HepG2 (cell line): ENCODE measurements around the gene TLE7. TPM values are rescaled to one million over a fixed set of nuclear protein-coding genes. Genes with fewer than 3 reads are reported as not detected.

Experiments used
- ATAC-seq: fragments of 200-7000 bp; cut with Tn5 transposase; 3 replicates; pipeline ENCODE4 v1.9.1; 2020; ENCODE audit warnings: mild to moderate bottlenecking, moderate library complexity
- BruUV-seq: library from RNA; stranded (reverse); fragments of 400-500 nt; replicated peaks from 2 replicates; lab custom pipeline; 2021; lab: Mats Ljungman, UMichigan
- CTCF ChIA-PET: fragments of 300-600 bp; formaldehyde crosslinking; extraction: SDS; loops from one replicate; lab custom pipeline; 2021; ENCODE audit warnings: low total read pairs, inconsistent platforms, low intra/inter-chr PET ratio; lab: Yijun Ruan, JAX
- POLR2A ChIA-PET: fragments of 350-600 bp; sonication (Branson Sonifier 250); formaldehyde crosslinking; loops from one replicate; lab custom pipeline; 2020; ENCODE audit warnings: antibody characterized with exemption, inconsistent platforms; lab: Yijun Ruan, JAX
- DNase-seq: peaks from one replicate; pipeline ENCODE4 v3.0.0-alpha.2; 2015; ENCODE audit warnings: low spot score
- FAIRE-seq: peaks from 3 replicates; lab custom pipeline; 2011; peaks lifted over from hg19 to GRCh38; lab: Jason Lieb, UNC
- H2AFZ ChIP-seq: one replicate; pipeline ENCODE4 v1.6.1; 2011; ENCODE audit warnings: low read length, inconsistent platforms
- H3K27ac ChIP-seq: fragments of 300-600 bp; 3 replicates; pipeline ENCODE4 v1.8.0; 2011; ENCODE audit warnings: mixed run types, mild to moderate bottlenecking, mixed read lengths, low read length, inconsistent platforms; ENCODE audit not compliant: insufficient read depth; ENCODE audit errors: extremely low read length
- H3K27me3 ChIP-seq, 2 experiments: fragments of 200-600 bp in 1 of 2; 2 replicates in 1 of 2; 3 replicates in 1 of 2; pipeline versions ENCODE4 v1.6.0 to v1.8.0; 2011; ENCODE audit warnings: low read length in 2 of 2, mild to moderate bottlenecking in 2 of 2, moderate library complexity in 2 of 2, inconsistent platforms in 1 of 2; ENCODE audit not compliant: insufficient read depth in 2 of 2, control insufficient read depth in 1 of 2
- H3K36me3 ChIP-seq, 2 experiments: fragments of 200-600 bp in 1 of 2; replicated peaks in 1 of 2; 2 replicates in 1 of 2; 3 replicates in 1 of 2; pipeline versions ENCODE4 v1.5.1 to v1.8.0; 2011; ENCODE audit warnings: low read length in 2 of 2, inconsistent platforms in 1 of 2; ENCODE audit not compliant: insufficient read depth in 2 of 2, control insufficient read depth in 1 of 2
- H3K4me1 ChIP-seq: 2 replicates; pipeline ENCODE4 v1.5.1; 2012; ENCODE audit warnings: low read length, inconsistent platforms; ENCODE audit not compliant: insufficient read depth
- H3K4me2 ChIP-seq: 2 replicates; pipeline ENCODE4 v1.6.0; 2011; ENCODE audit warnings: low read depth, low read length, inconsistent platforms
- H3K4me3 ChIP-seq, 3 experiments: fragments of 200-600 bp in 1 of 3; sonication (generic), shearing (Covaris generic) in 1 of 3; replicated peaks in 1 of 3; 2 replicates each; pipeline ENCODE4 v1.5.1; 2011 to 2016; ENCODE audit warnings: low read length in 3 of 3, inconsistent platforms in 2 of 3, low read depth in 2 of 3, mild to moderate bottlenecking in 2 of 3, control low read depth in 1 of 3, mixed read lengths in 1 of 3; ENCODE audit not compliant: insufficient read depth in 1 of 3
- H3K79me2 ChIP-seq: one replicate; pipeline ENCODE4 v1.6.1; 2011; ENCODE audit warnings: low read length, inconsistent platforms; ENCODE audit not compliant: insufficient read depth
- H3K9ac ChIP-seq: 2 replicates; pipeline ENCODE4 v1.6.0; 2011; ENCODE audit warnings: mild to moderate bottlenecking, low read depth, low read length, inconsistent platforms; ENCODE audit not compliant: insufficient read depth
- H3K9me3 ChIP-seq: 2 replicates; pipeline ENCODE4 v1.5.1; 2012; ENCODE audit warnings: mild to moderate bottlenecking, low read length
- H4K20me1 ChIP-seq: 2 replicates; pipeline ENCODE4 v1.6.0; 2011; ENCODE audit warnings: inconsistent platforms, mild to moderate bottlenecking, low read length, moderate library complexity; ENCODE audit not compliant: insufficient read depth
- NONO ChIP-seq, 2 experiments: fragments of 450-650 bp in 1 of 2; sonication (generic) in 1 of 2; formaldehyde crosslinking in 1 of 2; IDR thresholded peaks in 1 of 2; conservative IDR thresholded peaks in 1 of 2; 2 replicates each; pipeline versions ENCODE4 v1.6.1 to v1.8.0; 2017 to 2022; ENCODE audit warnings: mild to moderate bottlenecking in 1 of 2, missing genetic modification reagents in 1 of 2, moderate library complexity in 1 of 2
- RFX1 ChIP-seq: fragments of 450-650 bp; IDR thresholded peaks from 2 replicates; pipeline ENCODE4 v1.6.1; 2017
- WGBS: methylation state at CpG from one replicate; pipeline ENCODE4 v1.1.6; 2017; ENCODE audit warnings: low lambda C conversion rate; 5-methylcytosine and 5-hydroxymethylcytosine counted together
- in situ Hi-C: cut with HindIII; loops from 2 replicates; pipeline ENCODE4 v1.10.0; 2017; ENCODE audit warnings: low pct_unique_long_range_greater_than_20kb; ENCODE audit not compliant: extremely low pct_ligation_motif_present
- intact Hi-C: fragments of 100-400 bp; cut with micrococcal nuclease; formaldehyde crosslinking; loops from one replicate; pipeline ENCODE4 v1.10.0; 2022; ENCODE audit not compliant: unreplicated experiment
- polyA plus RNA-seq, 8 experiments: library from polyadenylated mRNA; depleted of rRNA in 3 of 8; stranded (reverse) in 7 of 8; unstranded in 1 of 8; fragments of >200 nt; fragmentation: Illumina TruSeq in 4 of 8; extraction: Trizol in 4 of 8; gene quantifications; 2 replicates each; pipeline versions ENCODE4 v1.2.1 to v1.2.3, GENCODE V29; 2011 to 2016; ENCODE audit warnings: low read depth in 4 of 8, missing spikeins in 1 of 8, mixed read lengths in 1 of 8; ENCODE audit not compliant: insufficient read depth in 1 of 8
- total RNA-seq, 5 experiments: library from RNA; depleted of rRNA; stranded (reverse); fragments of >200 nt; fragmentation: Illumina TruSeq; extraction: Trizol; gene quantifications; 2 replicates each; pipeline ENCODE4 v1.2.3, GENCODE V29; 2016; ENCODE audit warnings: low read depth in 1 of 5
- TF ChIP-seq, protein P1 (sequence below): sonication (generic); formaldehyde crosslinking; IDR thresholded peaks from 2 replicates; pipeline ENCODE4 v1.4.0; 2020; ENCODE audit warnings: mild to moderate bottlenecking, missing genetic modification reagents, borderline replicate concordance
- TF ChIP-seq, protein P2 (sequence below): sonication (generic); formaldehyde crosslinking; IDR thresholded peaks from 2 replicates; pipeline ENCODE4 v1.4.0; 2020; ENCODE audit warnings: missing genetic modification reagents

TLE7 gene
- total and polyA plus RNA-seq, 2 of the 13 experiments (the other 11 are each of a cell fraction or from before 2014, with no cell fraction given), result not detected

DNA sequence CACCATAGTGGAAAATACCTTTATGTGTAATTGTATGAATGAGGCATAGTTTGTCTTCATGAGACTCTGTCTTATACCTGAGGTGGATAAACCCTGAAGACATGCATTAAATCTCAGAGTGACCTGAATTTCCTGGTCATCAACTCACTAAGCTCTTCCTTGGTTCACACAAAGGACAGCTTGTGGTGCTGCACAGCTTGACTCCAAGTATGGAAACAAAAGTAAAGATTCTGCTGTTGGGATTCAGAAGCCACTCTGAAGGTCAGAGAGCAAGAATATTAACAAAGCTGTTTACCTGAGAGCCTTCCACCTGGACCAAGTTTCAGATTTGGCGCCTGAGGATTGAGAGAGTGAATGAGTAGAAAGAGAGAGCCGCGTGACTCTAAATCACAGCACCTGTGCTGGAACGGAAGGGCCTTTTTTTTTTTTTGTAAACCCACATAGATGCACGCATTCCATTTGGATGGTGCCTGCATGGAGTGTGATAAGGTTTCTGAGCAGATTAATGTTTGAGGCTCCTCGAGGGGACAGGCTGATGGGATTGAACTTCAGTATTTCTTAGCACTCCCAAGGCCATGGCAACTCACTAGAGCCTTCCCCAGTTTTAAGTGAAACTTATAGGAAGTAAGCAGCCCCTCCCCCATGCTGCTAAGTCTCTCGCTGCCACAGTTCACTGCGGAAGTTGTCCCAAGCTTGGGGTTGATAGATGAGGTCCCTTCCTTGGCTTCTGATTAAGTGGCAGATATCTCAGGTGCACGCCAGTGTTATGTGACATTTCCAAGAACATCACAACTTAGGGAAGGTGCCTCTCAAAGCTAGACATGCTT lies 54.6 kb downstream of the TLE7 start (continued):
- TF ChIP-seq, protein P1, sequence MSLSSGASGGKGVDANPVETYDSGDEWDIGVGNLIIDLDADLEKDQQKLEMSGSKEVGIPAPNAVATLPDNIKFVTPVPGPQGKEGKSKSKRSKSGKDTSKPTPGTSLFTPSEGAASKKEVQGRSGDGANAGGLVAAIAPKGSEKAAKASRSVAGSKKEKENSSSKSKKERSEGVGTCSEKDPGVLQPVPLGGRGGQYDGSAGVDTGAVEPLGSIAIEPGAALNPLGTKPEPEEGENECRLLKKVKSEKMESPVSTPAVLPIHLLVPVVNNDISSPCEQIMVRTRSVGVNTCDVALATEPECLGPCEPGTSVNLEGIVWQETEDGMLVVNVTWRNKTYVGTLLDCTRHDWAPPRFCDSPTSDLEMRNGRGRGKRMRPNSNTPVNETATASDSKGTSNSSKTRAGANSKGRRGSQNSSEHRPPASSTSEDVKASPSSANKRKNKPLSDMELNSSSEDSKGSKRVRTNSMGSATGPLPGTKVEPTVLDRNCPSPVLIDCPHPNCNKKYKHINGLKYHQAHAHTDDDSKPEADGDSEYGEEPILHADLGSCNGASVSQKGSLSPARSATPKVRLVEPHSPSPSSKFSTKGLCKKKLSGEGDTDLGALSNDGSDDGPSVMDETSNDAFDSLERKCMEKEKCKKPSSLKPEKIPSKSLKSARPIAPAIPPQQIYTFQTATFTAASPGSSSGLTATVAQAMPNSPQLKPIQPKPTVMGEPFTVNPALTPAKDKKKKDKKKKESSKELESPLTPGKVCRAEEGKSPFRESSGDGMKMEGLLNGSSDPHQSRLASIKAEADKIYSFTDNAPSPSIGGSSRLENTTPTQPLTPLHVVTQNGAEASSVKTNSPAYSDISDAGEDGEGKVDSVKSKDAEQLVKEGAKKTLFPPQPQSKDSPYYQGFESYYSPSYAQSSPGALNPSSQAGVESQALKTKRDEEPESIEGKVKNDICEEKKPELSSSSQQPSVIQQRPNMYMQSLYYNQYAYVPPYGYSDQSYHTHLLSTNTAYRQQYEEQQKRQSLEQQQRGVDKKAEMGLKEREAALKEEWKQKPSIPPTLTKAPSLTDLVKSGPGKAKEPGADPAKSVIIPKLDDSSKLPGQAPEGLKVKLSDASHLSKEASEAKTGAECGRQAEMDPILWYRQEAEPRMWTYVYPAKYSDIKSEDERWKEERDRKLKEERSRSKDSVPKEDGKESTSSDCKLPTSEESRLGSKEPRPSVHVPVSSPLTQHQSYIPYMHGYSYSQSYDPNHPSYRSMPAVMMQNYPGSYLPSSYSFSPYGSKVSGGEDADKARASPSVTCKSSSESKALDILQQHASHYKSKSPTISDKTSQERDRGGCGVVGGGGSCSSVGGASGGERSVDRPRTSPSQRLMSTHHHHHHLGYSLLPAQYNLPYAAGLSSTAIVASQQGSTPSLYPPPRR (CRISPR knock-in tag), result no peak
- TF ChIP-seq RFX1, result no peak

DNA sequence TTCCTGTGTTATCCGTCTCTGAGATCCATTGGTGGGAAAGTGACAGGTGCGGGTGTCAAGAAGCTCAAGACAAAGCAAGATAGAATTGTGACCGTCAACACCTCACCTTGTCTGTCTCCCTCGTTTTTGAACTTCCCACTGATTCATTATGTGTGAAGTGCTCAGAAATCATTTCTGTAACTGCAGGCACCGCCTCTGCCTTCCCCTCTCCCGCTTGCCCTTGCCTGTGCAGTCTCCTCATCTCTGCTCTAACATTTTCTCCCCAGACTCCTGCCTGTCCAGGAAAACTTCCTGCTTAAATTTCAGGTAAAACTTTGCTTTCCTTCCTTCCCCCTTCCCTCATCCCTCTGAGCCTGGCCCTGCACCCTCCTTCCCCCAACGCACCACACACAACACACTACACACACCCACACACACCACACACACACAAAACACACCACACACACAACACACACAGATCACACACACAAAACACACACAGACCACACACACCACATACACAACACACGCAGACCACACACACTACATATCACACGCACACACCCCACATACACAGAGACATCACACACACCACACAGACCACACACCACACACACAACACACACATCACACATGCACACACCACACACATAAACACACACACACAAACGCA lies 57.7 kb downstream of the TLE7 start:
- ChIA-PET POLR2A (no interaction called here), CTCF (no interaction called here)
- DNase-seq, result no peak
- intact Hi-C loops, result no loop called here
- peak; percentile 45 for ATAC-seq
- BruUV-seq, result no TSS peak
- Histone ChIP-seq H3K36me3 (no peaks in the 10 kb centered on the region), H3K4me3 (no peak overlapping the region), H3K79me2 (no peaks in the 10 kb centered on the region), H3K9ac (no peak overlapping the region), H3K9me3 (no peaks in the 10 kb centered on the region), H4K20me1 (no peaks in the 10 kb centered on the region), H3K27ac (no peak overlapping the region), H3K4me1 (no peaks in the 10 kb centered on the region), H3K27me3 (peaks cover 0 to 39% of the 10 kb centered on the region in 2 experiments; a peak in 3 of 5 replicates), H3K4me2 (no peak overlapping the region), H2AFZ (no peak overlapping the region)
- in situ Hi-C loops, result no loop called here
- peak; percentile 63 for FAIRE-seq
- WGBS, result 28% methylated on average over 10 of the region's 10 CpGs
- TF ChIP-seq, protein P2, sequence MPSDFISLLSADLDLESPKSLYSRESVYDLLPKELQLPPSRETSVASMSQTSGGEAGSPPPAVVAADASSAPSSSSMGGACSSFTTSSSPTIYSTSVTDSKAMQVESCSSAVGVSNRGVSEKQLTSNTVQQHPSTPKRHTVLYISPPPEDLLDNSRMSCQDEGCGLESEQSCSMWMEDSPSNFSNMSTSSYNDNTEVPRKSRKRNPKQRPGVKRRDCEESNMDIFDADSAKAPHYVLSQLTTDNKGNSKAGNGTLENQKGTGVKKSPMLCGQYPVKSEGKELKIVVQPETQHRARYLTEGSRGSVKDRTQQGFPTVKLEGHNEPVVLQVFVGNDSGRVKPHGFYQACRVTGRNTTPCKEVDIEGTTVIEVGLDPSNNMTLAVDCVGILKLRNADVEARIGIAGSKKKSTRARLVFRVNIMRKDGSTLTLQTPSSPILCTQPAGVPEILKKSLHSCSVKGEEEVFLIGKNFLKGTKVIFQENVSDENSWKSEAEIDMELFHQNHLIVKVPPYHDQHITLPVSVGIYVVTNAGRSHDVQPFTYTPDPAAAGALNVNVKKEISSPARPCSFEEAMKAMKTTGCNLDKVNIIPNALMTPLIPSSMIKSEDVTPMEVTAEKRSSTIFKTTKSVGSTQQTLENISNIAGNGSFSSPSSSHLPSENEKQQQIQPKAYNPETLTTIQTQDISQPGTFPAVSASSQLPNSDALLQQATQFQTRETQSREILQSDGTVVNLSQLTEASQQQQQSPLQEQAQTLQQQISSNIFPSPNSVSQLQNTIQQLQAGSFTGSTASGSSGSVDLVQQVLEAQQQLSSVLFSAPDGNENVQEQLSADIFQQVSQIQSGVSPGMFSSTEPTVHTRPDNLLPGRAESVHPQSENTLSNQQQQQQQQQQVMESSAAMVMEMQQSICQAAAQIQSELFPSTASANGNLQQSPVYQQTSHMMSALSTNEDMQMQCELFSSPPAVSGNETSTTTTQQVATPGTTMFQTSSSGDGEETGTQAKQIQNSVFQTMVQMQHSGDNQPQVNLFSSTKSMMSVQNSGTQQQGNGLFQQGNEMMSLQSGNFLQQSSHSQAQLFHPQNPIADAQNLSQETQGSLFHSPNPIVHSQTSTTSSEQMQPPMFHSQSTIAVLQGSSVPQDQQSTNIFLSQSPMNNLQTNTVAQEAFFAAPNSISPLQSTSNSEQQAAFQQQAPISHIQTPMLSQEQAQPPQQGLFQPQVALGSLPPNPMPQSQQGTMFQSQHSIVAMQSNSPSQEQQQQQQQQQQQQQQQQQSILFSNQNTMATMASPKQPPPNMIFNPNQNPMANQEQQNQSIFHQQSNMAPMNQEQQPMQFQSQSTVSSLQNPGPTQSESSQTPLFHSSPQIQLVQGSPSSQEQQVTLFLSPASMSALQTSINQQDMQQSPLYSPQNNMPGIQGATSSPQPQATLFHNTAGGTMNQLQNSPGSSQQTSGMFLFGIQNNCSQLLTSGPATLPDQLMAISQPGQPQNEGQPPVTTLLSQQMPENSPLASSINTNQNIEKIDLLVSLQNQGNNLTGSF (CRISPR knock-in tag), result no peak
- TF ChIP-seq NONO (IDR thresholded peaks at IDR 0.05) (0 out of 2 replicates have a peak, but pooled peaks have one; percentile 80), NONO (CRISPR knock-in tag; conservative IDR thresholded peaks at IDR 0.05) (no peak)
